Measurements from ENCODE around the gene EFNB2.

- TF ChIP-seq KDM4B (CRISPR knock-in tag; IDR thresholded peaks at IDR 0.05) (no peak), ZEB1 (IDR thresholded peaks at IDR 0.05; ENCODE audit: insufficient replicate concordance, low read depth) (no peak), GLI4 (CRISPR knock-in tag; IDR thresholded peaks at IDR 0.05; ENCODE audit: borderline replicate concordance) (no peak), HMGA1 (CRISPR knock-in tag; conservative IDR thresholded peaks at IDR 0.05) (no peak), RFX5 (IDR thresholded peaks at IDR 0.05; ENCODE audit: low read depth, low read length) (no peak), BHLHE40 (IDR thresholded peaks at IDR 0.05; ENCODE audit: low read length) (no peak)
These were observed 48.3 kb downstream of the EFNB2 start for GRCh38 chr13:106487129-106487528.
